GM12874 (cell line): ENCODE measurements around the gene SPOCK1.

Experiments used
- TF ChIP-seq, protein P1 (sequence below): IDR thresholded peaks from 2 replicates; pipeline ENCODE4 v1.5.1; 2011; ENCODE audit warnings: low read depth, mild to moderate bottlenecking, control low read depth, low read length, moderate library complexity; ENCODE audit not compliant: insufficient read depth

SPOCK1 gene

DNA sequence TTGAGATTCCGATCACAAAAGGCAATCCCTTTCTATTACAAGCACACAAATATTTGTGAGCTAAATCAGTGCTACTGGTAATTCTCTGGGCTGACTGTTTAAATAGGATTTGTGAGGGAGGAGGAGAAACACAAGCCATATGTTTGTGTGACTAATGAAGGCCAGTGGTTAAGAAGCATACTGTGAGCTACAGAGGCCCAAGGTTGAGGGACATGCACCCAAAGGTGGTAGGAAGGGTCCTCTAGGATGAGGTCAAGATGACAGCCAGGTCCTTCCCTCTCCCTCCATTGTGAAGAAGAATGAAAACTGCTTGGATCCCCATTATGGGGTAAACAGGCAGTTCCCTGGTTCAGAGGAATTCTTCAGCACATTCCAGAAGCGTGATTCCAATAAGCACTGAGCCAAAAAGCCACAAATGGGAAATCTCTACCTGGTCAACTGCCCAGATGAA lies 83.9 kb downstream of the SPOCK1 start:
- TF ChIP-seq, protein P1, sequence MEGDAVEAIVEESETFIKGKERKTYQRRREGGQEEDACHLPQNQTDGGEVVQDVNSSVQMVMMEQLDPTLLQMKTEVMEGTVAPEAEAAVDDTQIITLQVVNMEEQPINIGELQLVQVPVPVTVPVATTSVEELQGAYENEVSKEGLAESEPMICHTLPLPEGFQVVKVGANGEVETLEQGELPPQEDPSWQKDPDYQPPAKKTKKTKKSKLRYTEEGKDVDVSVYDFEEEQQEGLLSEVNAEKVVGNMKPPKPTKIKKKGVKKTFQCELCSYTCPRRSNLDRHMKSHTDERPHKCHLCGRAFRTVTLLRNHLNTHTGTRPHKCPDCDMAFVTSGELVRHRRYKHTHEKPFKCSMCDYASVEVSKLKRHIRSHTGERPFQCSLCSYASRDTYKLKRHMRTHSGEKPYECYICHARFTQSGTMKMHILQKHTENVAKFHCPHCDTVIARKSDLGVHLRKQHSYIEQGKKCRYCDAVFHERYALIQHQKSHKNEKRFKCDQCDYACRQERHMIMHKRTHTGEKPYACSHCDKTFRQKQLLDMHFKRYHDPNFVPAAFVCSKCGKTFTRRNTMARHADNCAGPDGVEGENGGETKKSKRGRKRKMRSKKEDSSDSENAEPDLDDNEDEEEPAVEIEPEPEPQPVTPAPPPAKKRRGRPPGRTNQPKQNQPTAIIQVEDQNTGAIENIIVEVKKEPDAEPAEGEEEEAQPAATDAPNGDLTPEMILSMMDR: no peak

DNA sequence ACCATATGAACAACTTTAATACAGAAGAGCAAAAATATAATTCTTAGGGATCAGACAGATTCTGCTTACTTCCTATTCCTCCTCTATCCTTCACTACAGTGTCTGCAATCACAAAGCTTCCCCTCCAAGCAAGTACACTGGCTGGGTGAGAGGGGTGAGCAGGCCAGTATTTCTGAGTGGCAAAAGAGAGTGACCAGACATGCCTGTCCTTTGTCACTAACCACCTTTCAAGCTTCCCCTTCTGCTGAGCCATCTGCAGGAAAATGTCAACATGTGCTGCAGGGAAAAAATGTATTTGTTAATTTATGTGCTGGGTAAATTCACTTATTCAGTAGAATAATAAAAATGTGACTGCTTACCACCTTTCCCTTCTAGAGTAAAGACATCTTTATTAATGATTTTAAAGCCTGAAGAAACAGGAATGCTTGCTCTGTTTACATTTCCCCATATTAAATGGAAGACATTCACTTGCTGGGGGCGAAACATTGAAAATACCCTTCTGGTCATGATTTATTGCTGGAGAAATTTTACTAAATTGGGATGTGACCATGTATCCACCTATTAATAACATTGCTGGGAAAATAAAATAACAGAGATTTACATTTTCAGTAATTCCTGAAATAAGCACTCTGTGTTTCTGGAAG lies 84.9 kb downstream of the SPOCK1 start:
- TF ChIP-seq, protein P1: no peak

DNA sequence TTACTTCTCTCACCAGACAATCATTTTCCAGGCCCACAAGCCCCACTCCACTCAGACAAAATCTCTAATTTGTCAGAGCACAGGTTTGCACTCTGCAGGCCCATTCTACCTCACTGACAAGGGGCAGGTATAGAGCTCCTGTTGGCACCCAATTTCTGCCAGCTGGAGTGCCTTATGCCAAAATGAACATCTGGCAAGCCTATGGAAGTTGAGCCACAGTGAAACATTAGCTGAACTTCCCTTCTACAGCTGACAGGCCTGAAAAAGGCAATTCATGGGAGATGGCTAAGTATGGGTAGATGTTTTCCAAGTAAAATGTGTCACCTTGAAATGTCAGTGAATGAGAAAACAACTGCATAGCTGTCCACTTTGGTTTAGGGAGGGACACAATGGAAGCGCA lies 87.0 kb downstream of the SPOCK1 start:
- TF ChIP-seq, protein P1: no peak

DNA sequence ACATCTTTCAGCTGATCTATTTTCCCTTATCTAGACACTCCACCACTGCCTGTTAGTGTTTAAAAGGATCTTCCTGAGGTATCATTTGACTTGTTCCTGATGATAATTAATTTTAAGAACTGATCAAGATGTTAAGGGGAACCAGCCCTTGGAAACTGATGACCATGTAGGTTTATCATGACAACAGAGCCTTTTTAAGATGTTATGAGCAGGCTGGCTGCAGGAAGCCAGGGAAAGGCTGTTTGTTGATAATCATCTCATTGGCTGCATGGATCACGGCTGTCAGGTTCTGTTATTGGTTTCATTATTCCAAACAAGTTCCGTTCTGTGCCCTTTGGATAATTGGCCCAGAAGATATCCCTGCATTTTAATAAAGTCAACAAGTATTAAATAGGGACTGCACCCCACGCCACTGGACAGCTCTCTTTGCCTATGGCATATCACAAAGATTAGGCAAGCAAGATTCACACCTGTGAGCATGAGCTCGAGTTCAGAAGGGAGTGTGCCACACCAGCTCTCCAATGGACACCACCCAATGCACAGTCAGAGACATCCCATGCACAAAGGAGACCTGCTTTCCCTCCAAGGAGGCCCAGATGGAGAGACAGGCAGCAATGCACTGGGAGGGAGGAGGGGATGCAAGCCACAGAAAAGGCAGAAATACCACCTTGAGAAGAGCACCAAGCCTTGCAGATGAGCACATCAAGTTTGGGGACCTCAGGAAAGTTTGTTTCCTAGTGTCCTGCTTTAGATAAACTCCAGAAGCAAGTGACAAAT lies 88.7 kb downstream of the SPOCK1 start:
- TF ChIP-seq, protein P1: no peak

DNA sequence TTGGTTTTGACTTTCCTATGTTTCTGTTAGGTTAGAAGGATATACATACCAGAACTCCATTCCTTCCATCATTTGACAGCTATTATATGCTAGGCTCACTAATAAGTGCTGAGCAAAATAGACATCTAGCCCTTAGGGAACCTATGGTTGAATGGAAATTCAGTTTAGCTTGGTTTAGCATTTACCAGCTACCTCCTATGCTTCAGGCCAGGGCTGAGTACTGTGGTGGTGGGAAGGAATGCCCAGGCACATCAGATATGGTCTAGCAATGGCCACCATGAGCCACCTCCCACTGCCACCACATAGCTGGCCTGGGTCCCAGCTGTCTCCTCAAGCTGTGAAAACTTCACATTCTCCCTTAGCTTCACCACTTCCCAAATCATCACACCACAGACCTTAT lies 89.4 kb downstream of the SPOCK1 start:
- TF ChIP-seq, protein P1: no peak

DNA sequence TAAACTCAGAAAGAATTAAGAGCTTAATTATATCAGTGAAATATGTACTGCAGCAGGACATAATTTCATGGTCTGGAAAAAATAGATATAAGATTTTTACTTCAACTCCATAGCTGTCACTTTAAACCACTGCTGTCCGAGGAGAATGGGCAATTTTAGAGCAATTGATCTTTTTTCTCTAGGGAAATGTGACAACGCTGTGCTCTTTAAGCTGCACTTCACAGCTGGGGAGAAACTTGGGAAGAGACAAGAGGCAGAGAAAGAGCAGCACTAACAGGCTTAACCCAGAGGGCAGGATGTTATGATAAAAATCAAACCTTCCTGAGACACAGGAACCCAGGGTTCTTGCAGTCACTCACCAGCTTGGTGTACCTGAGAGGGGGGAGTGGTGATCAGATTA lies 92.0 kb downstream of the SPOCK1 start:
- TF ChIP-seq, protein P1: no peak

DNA sequence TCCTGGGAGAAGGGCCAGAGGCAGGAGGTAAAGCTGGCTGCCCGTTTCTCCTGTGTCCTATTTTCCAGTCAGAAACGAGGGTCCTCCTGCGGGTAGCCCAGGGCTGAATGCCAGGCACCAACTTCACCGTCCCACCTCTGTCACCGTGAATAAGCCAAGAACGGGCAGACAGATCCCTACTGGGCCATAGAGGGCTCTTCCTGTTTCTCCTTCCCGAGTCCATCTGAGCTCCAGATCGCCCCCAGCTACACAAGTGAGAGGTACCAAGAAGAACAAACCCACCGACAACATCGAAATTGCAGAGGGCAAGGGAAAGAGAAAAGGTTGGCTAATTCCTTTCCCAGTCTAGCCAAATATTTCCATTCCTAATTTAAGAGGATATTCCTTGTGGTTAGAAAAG lies 93.7 kb downstream of the SPOCK1 start:
- TF ChIP-seq, protein P1: no peak
